Breast epithelium (tissue), 3 donors: ENCODE results near the gene C10orf105.

Experiments
- CTCF ChIP-seq, 3 donors: fragments of 450-650 bp; IDR thresholded peaks; one replicate each; pipeline ENCODE4 v1.5.1; 2016 to 2017; ENCODE audit warnings: antibody characterized with exemption in 3 of 3, mild to moderate bottlenecking in 3 of 3, moderate library complexity in 3 of 3
- POLR2A ChIP-seq: fragments of 450-650 bp; IDR thresholded peaks from one replicate; pipeline ENCODE4 v1.6.1; 2016; ENCODE audit warnings: antibody characterized with exemption, mild to moderate bottlenecking, moderate library complexity

DNA sequence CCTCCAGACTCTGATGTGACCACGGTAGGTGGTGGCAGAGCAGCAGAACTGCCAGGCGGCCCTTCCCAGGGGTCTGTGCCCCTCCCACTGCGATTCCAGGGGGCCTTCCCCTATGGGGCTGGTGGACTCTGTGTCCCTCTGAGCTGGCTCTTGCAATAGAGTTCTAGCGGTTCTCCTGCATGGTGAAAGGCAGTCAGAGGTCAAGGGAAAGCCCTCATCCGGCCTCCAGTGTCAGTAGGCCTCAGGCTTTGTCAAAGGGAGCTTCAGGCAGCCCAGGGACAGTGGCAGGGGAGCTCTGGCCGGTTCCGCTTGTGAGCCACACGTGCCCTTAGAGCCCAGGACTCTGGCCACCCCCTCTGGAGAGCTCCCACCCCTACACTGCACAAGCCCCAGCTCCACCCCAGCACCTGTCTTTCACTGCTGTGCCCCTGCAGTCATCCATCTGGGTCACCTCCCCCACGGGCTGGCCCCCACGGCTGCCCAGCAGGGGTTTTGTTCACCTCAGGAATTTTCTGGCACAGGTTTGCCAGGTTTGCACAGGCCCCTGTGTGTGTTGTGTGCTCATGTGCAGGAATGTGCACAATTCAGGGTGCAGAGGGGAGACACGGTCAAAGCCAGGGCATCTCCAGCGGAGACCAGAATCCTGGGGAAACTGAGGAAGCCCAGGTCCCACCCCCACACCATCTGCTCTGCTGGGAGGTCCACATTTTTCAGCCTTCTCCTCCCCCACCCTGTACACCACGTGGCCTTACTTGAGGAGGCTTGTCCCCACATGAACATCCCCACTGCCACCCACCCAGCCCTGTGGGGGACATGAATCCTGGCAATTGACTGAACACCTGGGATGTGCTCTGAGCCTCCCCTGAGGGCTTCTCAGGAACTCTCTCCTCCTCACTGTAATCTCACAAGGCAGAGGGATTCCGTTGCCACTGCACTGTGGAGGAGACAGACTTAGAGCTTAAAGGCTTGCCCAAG lies 23.8 kb downstream of the C10orf105 start:
- TF ChIP-seq CTCF (IDR thresholded peaks at IDR 0.05), result no peak
- no peak for TF ChIP-seq POLR2A
